GM10266 (cell line): ENCODE results near the gene MUSK.

ENCODE experiments used
- DNase-seq: peaks from one replicate; pipeline ENCODE4 v3.0.0; 2012; ENCODE audit errors: extremely low spot score
- CTCF ChIP-seq: IDR thresholded peaks from 2 replicates; pipeline ENCODE4 v1.5.1; 2012; ENCODE audit warnings: mild to moderate bottlenecking, low read depth; ENCODE audit not compliant: control insufficient read depth, insufficient read depth; ENCODE audit errors: missing control alignments

Gene MUSK

GRCh38 chr9:110635589-110635988 lies 33.0 kb upstream of the MUSK start:
- no peak for DNase-seq
- TF ChIP-seq CTCF: no peak

- peak; percentile 33 for TF ChIP-seq CTCF
- DNase-seq: no peak
Observed at GRCh38 chr9:110638381-110638954, 30.1 kb upstream of the MUSK start.

- TF ChIP-seq CTCF: no peak
- no peak for DNase-seq
Observed at GRCh38 chr9:110640736-110641135, 27.9 kb upstream of the MUSK start.

GRCh38 chr9:110641293-110641692 lies 27.3 kb upstream of the MUSK start:
- TF ChIP-seq CTCF: no peak
- no peak for DNase-seq

GRCh38 chr9:110648696-110649095 lies 19.9 kb upstream of the MUSK start:
- no peak for TF ChIP-seq CTCF
- no peak for DNase-seq

GRCh38 chr9:110650261-110650660 lies 18.3 kb upstream of the MUSK start:
- no peak for TF ChIP-seq CTCF
- no peak for DNase-seq

GRCh38 chr9:110650991-110651411 lies 17.6 kb upstream of the MUSK start:
- TF ChIP-seq CTCF: no peak
- DNase-seq: no peak
